KBM-7 (cell line): ENCODE measurements around the gene NXN.

Experiments
- DNase-seq: peaks from one replicate; pipeline ENCODE4 v3.0.0-alpha.2; 2015
- in situ Hi-C: fragments of 300-500 bp; cut with MboI; formaldehyde crosslinking; loops from 2 replicates; pipeline ENCODE4 v1.14.3; 2020; ENCODE audit warnings: low sequenced_read_pairs, low pct_unique_long_range_greater_than_20kb, mixed read lengths

NXN gene

GRCh38 chr17:979539-980405 is at the start of gene NXN:
TSS of gene NXN (minus strand) at chr17:979776.
- DNase-seq = peak; percentile 79
- in situ Hi-C loops = no loop called here

GRCh38 chr17:1027044-1027443 is 47.5 kb upstream of the NXN start:
- in situ Hi-C loops = no loop called here
- no peak for DNase-seq

- in situ Hi-C loops = no loop called here
- no peak for DNase-seq
These were observed 47.0 kb upstream of the NXN start for GRCh38 chr17:1026599-1026975.

GRCh38 chr17:1025733-1026598 is 46.4 kb upstream of the NXN start:
- in situ Hi-C loops = no loop called here

GRCh38 chr17:1024076-1024475 is 44.5 kb upstream of the NXN start:
- in situ Hi-C loops = no loop called here
- no peak for DNase-seq

More at GRCh38 chr17:1025733-1026598, 46.4 kb upstream of the NXN start:
- DNase-seq = no peak

- in situ Hi-C loops = no loop called here
- no peak for DNase-seq
These were observed 42.9 kb upstream of the NXN start for GRCh38 chr17:1022278-1023024.

- DNase-seq = no peak
- in situ Hi-C loops = no loop called here
These were observed 41.6 kb upstream of the NXN start for GRCh38 chr17:1021147-1021546.

GRCh38 chr17:1019451-1019850 is 39.9 kb upstream of the NXN start:
- DNase-seq = no peak
- in situ Hi-C loops = no loop called here

GRCh38 chr17:1018547-1018946 is 39.0 kb upstream of the NXN start:
- DNase-seq = no peak
- in situ Hi-C loops = no loop called here

- in situ Hi-C loops = no loop called here
- no peak for DNase-seq
These were observed 34.1 kb upstream of the NXN start for GRCh38 chr17:1013729-1014090.

GRCh38 chr17:1012823-1013728 is 33.5 kb upstream of the NXN start:
- in situ Hi-C loops = no loop called here
- DNase-seq = no peak

GRCh38 chr17:1011760-1012735 is 32.5 kb upstream of the NXN start:
- in situ Hi-C loops = no loop called here
- no peak for DNase-seq

GRCh38 chr17:1011138-1011537 is 31.6 kb upstream of the NXN start:
- in situ Hi-C loops = no loop called here
- no peak for DNase-seq

GRCh38 chr17:1010586-1010985 is 31.0 kb upstream of the NXN start:
- DNase-seq = no peak
- in situ Hi-C loops = no loop called here

GRCh38 chr17:1010086-1010450 is 30.5 kb upstream of the NXN start:
- no peak for DNase-seq
- in situ Hi-C loops = no loop called here

GRCh38 chr17:1009229-1010085 is 29.9 kb upstream of the NXN start:
- in situ Hi-C loops = no loop called here
- no peak for DNase-seq
